ENCODE data around the gene ERF. TPM values are rescaled to one million over a fixed set of nuclear protein-coding genes. Genes with fewer than 3 reads are reported as not detected.
"Not testable (repeated sequence)": the region's sequence is repeated elsewhere in the genome, so short reads cannot be mapped to it uniquely, and the experiment has no call there.

ERF gene
- total RNA-seq, 1 experiment from 2014 or later = 96.1 TPM

DNA sequence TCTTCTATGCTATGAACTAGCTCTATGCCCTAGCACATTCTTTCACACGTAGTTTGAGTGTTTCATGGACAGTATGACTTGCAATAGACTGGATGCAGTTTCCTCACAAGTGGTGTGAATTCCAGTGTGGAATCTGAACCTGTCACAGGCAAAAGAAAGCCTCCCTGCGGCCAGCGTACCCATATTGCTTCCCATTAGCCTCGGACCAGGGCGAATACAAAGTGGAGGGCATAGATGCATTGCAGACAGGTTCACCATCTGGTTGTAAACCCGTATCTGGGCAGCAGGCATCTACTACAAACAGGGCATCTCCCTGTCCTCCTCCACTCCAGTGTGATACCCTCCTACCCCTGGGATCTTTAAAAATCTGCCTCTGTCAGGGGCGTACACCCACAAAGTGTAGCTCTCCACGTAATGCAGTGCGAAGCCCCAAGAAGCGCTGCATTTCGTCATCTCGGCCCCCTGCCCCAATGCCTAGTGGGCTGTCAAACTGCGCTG is 12.8 kb upstream of the ERF start:
- Histone ChIP-seq H3K9me2 (ENCODE audit: insufficient read depth) (no peaks in the 10 kb centered on the region), H3K36me3 (ENCODE audit: control insufficient read depth in 1 of 2, insufficient read depth in 2 of 2, low read length in 2 of 2) (no peaks in the 10 kb centered on the region), H4K20me1 (ENCODE audit: insufficient read depth) (no peaks in the 10 kb centered on the region), H3K4me2 (ENCODE audit: low read length) (peak overlapping the region; percentile 93), H3K9ac (ENCODE audit: low read length) (peak overlapping the region; percentile 74), H3K4me3 (replicated peaks in 1 of 2; ENCODE audit: low read depth in 1 of 2, low read length in 2 of 2) (peak overlapping the region; percentile 41 to 74), H3K79me2 (ENCODE audit: insufficient read depth, low read length) (peaks cover 16% of the 10 kb centered on the region), H3K4me1 (ENCODE audit: control insufficient read depth in 1 of 2, insufficient read depth in 2 of 2, low read length in 2 of 2) (peaks cover 23 to 32% of the 10 kb centered on the region in 2 experiments), H3K9me3 (ENCODE audit: control insufficient read depth in 1 of 2, insufficient read depth in 1 of 2, low read depth in 1 of 2, low read length in 2 of 2) (no peaks in the 10 kb centered on the region), H2AFZ (ENCODE audit: low read depth, low read length, poor library complexity, severe bottlenecking) (peak overlapping the region; percentile 64), H3K27me3 (ENCODE audit: insufficient read depth, low read length) (no peaks in the 10 kb centered on the region), H3K27ac (ENCODE audit: low read depth, low read length) (peak overlapping the region; percentile 72)
- TSS peak; percentile 96 for BruUV-seq (replicated peaks)
- ATAC-seq (no peak), DNase-seq (ENCODE audit: low read depth, low spot score) (no peak)
- intact Hi-C loops (cut with micrococcal nuclease) = loop anchor here (1.0 kb wide), 1 partner anchor 9 kb away; no protein-coding TSS in a partner anchor
- TF ChIP-seq SIN3A (IDR thresholded peaks at IDR 0.05; ENCODE audit: low read depth) = no peak
- TF ChIP-seq POLR2A (IDR thresholded peaks at IDR 0.05; ENCODE audit: borderline replicate concordance, extremely low read depth, insufficient read depth, insufficient read length) = no peak
- TF ChIP-seq EZH2 (IDR thresholded peaks at IDR 0.05) = no peak
- TF ChIP-seq, protein P1, sequence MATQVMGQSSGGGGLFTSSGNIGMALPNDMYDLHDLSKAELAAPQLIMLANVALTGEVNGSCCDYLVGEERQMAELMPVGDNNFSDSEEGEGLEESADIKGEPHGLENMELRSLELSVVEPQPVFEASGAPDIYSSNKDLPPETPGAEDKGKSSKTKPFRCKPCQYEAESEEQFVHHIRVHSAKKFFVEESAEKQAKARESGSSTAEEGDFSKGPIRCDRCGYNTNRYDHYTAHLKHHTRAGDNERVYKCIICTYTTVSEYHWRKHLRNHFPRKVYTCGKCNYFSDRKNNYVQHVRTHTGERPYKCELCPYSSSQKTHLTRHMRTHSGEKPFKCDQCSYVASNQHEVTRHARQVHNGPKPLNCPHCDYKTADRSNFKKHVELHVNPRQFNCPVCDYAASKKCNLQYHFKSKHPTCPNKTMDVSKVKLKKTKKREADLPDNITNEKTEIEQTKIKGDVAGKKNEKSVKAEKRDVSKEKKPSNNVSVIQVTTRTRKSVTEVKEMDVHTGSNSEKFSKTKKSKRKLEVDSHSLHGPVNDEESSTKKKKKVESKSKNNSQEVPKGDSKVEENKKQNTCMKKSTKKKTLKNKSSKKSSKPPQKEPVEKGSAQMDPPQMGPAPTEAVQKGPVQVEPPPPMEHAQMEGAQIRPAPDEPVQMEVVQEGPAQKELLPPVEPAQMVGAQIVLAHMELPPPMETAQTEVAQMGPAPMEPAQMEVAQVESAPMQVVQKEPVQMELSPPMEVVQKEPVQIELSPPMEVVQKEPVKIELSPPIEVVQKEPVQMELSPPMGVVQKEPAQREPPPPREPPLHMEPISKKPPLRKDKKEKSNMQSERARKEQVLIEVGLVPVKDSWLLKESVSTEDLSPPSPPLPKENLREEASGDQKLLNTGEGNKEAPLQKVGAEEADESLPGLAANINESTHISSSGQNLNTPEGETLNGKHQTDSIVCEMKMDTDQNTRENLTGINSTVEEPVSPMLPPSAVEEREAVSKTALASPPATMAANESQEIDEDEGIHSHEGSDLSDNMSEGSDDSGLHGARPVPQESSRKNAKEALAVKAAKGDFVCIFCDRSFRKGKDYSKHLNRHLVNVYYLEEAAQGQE (IDR thresholded peaks at IDR 0.05; ENCODE audit: low read depth) = no peak
- TF ChIP-seq CEBPB (IDR thresholded peaks at IDR 0.05; ENCODE audit: low read depth) = no peak
- no peak for TF ChIP-seq POLR2AphosphoS5 (IDR thresholded peaks at IDR 0.05; ENCODE audit: low read depth, low read length)
- no peak for TF ChIP-seq FOSL1 (IDR thresholded peaks at IDR 0.05; ENCODE audit: low read depth)
- TF ChIP-seq ATF3 (IDR thresholded peaks at IDR 0.05) = no peak
- no peak for TF ChIP-seq ZFX (IDR thresholded peaks at IDR 0.05)
- ChIA-PET RAD21 (ENCODE audit: low non-redundant PET in 1 of 2, low total read pairs in 2 of 2, uncharacterized antibody in 2 of 2, unreplicated experiment in 2 of 2) (no interaction called here), POLR2A (no interaction called here), CTCF (interaction anchor here (1.2 kb wide), 1 partner anchor 23 kb away, joined by 3 read pairs; no protein-coding TSS in a partner anchor)

- intact Hi-C loops (cut with micrococcal nuclease); H3K9me2 ChIP-seq (ENCODE audit: insufficient read depth); BruUV-seq (replicated peaks); H3K27me3 ChIP-seq (ENCODE audit: insufficient read depth, low read length); H3K36me3 ChIP-seq (ENCODE audit: control insufficient read depth in 1 of 2, insufficient read depth in 2 of 2, low read length in 2 of 2); POLR2A ChIA-PET; DNase-seq (ENCODE audit: low read depth, low spot score); H4K20me1 ChIP-seq (ENCODE audit: insufficient read depth); RAD21 ChIA-PET (ENCODE audit: low non-redundant PET in 1 of 2, low total read pairs in 2 of 2, uncharacterized antibody in 2 of 2, unreplicated experiment in 2 of 2); H2AFZ ChIP-seq (ENCODE audit: low read depth, low read length, poor library complexity, severe bottlenecking); H3K9me3 ChIP-seq (ENCODE audit: control insufficient read depth in 1 of 2, insufficient read depth in 1 of 2, low read depth in 1 of 2, low read length in 2 of 2); ATAC-seq: not testable (repeated sequence)
- Histone ChIP-seq H3K79me2 (ENCODE audit: insufficient read depth, low read length) (peaks cover 16% of the 10 kb centered on the region), H3K9ac (ENCODE audit: low read length) (peak overlapping the region; percentile 74), H3K4me1 (ENCODE audit: control insufficient read depth in 1 of 2, insufficient read depth in 2 of 2, low read length in 2 of 2) (peaks cover 23 to 32% of the 10 kb centered on the region in 2 experiments), H3K4me2 (ENCODE audit: low read length) (peak overlapping the region; percentile 93), H3K4me3 (replicated peaks in 1 of 2; ENCODE audit: low read depth in 1 of 2, low read length in 2 of 2) (peak overlapping the region in 1 of 2 experiments; percentile 74; a peak in 2 of 4 replicates), H3K27ac (ENCODE audit: low read depth, low read length) (peak overlapping the region; percentile 72; the same call in 1 of the 2 replicates)
- CTCF ChIA-PET = interaction anchor here (1.2 kb wide), 1 partner anchor 23 kb away, joined by 3 read pairs; no protein-coding TSS in a partner anchor
Observed at GRCh38 chr19:42266928-42267603, 12.1 kb upstream of the ERF start.

GRCh38 chr19:42266105-42266504 is 11.2 kb upstream of the ERF start:
- BruUV-seq (replicated peaks); H3K4me2 ChIP-seq (ENCODE audit: low read length); H3K36me3 ChIP-seq (ENCODE audit: control insufficient read depth in 1 of 2, insufficient read depth in 2 of 2, low read length in 2 of 2); H2AFZ ChIP-seq (ENCODE audit: low read depth, low read length, poor library complexity, severe bottlenecking); CTCF ChIA-PET; H3K9ac ChIP-seq (ENCODE audit: low read length); H3K9me2 ChIP-seq (ENCODE audit: insufficient read depth); intact Hi-C loops (cut with micrococcal nuclease); H3K27me3 ChIP-seq (ENCODE audit: insufficient read depth, low read length); H4K20me1 ChIP-seq (ENCODE audit: insufficient read depth); DNase-seq (ENCODE audit: low read depth, low spot score); ATAC-seq; H3K27ac ChIP-seq (ENCODE audit: low read depth, low read length); H3K9me3 ChIP-seq (ENCODE audit: control insufficient read depth in 1 of 2, insufficient read depth in 1 of 2, low read depth in 1 of 2, low read length in 2 of 2); H3K4me3 ChIP-seq (replicated peaks in 1 of 2; ENCODE audit: low read depth in 1 of 2, low read length in 2 of 2): not testable (repeated sequence)
- Histone ChIP-seq H3K79me2 (ENCODE audit: insufficient read depth, low read length) (peaks cover 13% of the 10 kb centered on the region), H3K4me1 (ENCODE audit: control insufficient read depth in 1 of 2, insufficient read depth in 2 of 2, low read length in 2 of 2) (peaks cover 20 to 29% of the 10 kb centered on the region in 2 experiments)
- RAD21 ChIA-PET (ENCODE audit: low non-redundant PET in 1 of 2, low total read pairs in 2 of 2, uncharacterized antibody in 2 of 2, unreplicated experiment in 2 of 2) = interaction anchor here in 1 of 2 experiments (0.5 kb wide), 1 partner anchor 8 kb away, joined by 3 read pairs; no protein-coding TSS in a partner anchor
- POLR2A ChIA-PET = interaction anchor here (1.1 kb wide), 1 partner anchor 23 kb away, joined by 4 read pairs; no protein-coding TSS in a partner anchor
